ENCODE measurements around the gene EED.

DNA sequence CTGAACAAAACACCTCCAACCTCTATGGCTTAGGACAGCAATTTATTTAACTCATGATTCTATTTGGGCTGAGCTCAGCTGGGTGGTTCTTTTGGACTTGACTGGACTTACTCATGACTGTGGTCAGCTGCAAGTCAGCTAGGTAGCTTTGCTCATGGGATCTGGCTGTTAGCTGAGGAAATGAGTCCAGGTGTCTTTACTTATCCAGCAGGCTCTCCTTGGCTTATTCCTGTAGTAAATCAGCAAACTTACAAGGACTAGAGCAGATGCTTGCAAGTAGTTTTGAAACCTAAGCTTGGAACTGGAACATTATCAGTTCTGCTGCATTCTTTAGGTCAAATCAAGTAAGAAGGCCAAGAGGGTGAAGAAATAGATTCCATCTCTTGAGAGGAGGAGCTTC, 49.5 kb downstream of the EED start:
- TF ChIP-seq, protein P1, sequence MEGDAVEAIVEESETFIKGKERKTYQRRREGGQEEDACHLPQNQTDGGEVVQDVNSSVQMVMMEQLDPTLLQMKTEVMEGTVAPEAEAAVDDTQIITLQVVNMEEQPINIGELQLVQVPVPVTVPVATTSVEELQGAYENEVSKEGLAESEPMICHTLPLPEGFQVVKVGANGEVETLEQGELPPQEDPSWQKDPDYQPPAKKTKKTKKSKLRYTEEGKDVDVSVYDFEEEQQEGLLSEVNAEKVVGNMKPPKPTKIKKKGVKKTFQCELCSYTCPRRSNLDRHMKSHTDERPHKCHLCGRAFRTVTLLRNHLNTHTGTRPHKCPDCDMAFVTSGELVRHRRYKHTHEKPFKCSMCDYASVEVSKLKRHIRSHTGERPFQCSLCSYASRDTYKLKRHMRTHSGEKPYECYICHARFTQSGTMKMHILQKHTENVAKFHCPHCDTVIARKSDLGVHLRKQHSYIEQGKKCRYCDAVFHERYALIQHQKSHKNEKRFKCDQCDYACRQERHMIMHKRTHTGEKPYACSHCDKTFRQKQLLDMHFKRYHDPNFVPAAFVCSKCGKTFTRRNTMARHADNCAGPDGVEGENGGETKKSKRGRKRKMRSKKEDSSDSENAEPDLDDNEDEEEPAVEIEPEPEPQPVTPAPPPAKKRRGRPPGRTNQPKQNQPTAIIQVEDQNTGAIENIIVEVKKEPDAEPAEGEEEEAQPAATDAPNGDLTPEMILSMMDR (conservative IDR thresholded peaks at IDR 0.05): no peak
- TF ChIP-seq ZFX (IDR thresholded peaks at IDR 0.05): no peak

Measured in C4-2B (cell line).